H1 (cell line): Measurements from ENCODE around the gene TMEM179B. TPM values are rescaled to one million over a fixed set of nuclear protein-coding genes. Genes with fewer than 3 reads are reported as not detected.

Source experiments
- BACH1 ChIP-seq: IDR thresholded peaks from 2 replicates; pipeline ENCODE4 v1.6.1; 2012; ENCODE audit warnings: low read length, improper control_type of control experiment
- BCL11A ChIP-seq, 2 experiments: IDR thresholded peaks; one replicate each; pipeline ENCODE4 v1.6.1; 2011; ENCODE audit warnings: low read depth in 2 of 2, low read length in 2 of 2, mild to moderate bottlenecking in 2 of 2
- BRCA1 ChIP-seq: IDR thresholded peaks from 2 replicates; pipeline ENCODE4 v1.6.1; 2012; ENCODE audit warnings: low read depth, low read length, improper control_type of control experiment
- CEBPB ChIP-seq: IDR thresholded peaks from 2 replicates; pipeline ENCODE4 v1.6.1; 2012; ENCODE audit warnings: low read depth, low read length
- CHD2 ChIP-seq: IDR thresholded peaks from 2 replicates; pipeline ENCODE4 v1.6.1; 2012; ENCODE audit warnings: low read length, improper control_type of control experiment
- CTBP2 ChIP-seq: IDR thresholded peaks from 2 replicates; pipeline ENCODE4 v1.7.0; 2011; ENCODE audit warnings: borderline replicate concordance, mild to moderate bottlenecking, moderate library complexity, mixed read lengths, low read length; ENCODE audit not compliant: insufficient read depth, insufficient read length
- FOSL1 ChIP-seq: IDR thresholded peaks from 2 replicates; pipeline ENCODE4 v1.6.1; 2011; ENCODE audit warnings: mild to moderate bottlenecking, low read depth, low read length, moderate library complexity; ENCODE audit not compliant: insufficient read depth
- KDM1A ChIP-seq: fragments of 200-600, 300-600 bp; sonication (generic); IDR thresholded peaks from 2 replicates; pipeline ENCODE4 v1.7.1; 2016; ENCODE audit warnings: mild to moderate bottlenecking, low read length, borderline replicate concordance
- MAFK ChIP-seq: IDR thresholded peaks from 2 replicates; pipeline ENCODE4 v1.6.1; 2012; ENCODE audit warnings: low read depth, mild to moderate bottlenecking, improper control_type of control experiment, low read length
- NANOG ChIP-seq: IDR thresholded peaks from 2 replicates; pipeline ENCODE4 v1.6.1; 2011; ENCODE audit warnings: low read length, low read depth, mild to moderate bottlenecking, inconsistent platforms; ENCODE audit not compliant: insufficient read depth, poor library complexity, severe bottlenecking
- POLR2A ChIP-seq, 2 experiments: IDR thresholded peaks; 1 replicate in 1 of 2; 2 replicates in 1 of 2; pipeline ENCODE4 v1.6.1; 2011; ENCODE audit warnings: low read depth in 2 of 2, low read length in 2 of 2, mild to moderate bottlenecking in 2 of 2; ENCODE audit errors: control extremely low read depth in 1 of 2
- RBBP5 ChIP-seq: IDR thresholded peaks from 2 replicates; pipeline ENCODE4 v1.7.1; 2012; ENCODE audit warnings: low read depth, mild to moderate bottlenecking, inconsistent platforms, low read length, moderate library complexity, borderline replicate concordance
- RNF2 ChIP-seq: fragments of 200-900, 300-1000 bp; sonication (generic); IDR thresholded peaks from 2 replicates; pipeline ENCODE4 v1.7.1; 2016; ENCODE audit warnings: borderline replicate concordance, low read depth, mild to moderate bottlenecking, antibody characterized with exemption, low read length; ENCODE audit not compliant: poor library complexity, severe bottlenecking; ENCODE audit errors: missing control alignments
- RXRA ChIP-seq: IDR thresholded peaks from 2 replicates; pipeline ENCODE4 v1.6.1; 2011; ENCODE audit warnings: low read depth, mild to moderate bottlenecking, low read length, moderate library complexity; ENCODE audit not compliant: insufficient read depth
- SIX5 ChIP-seq: IDR thresholded peaks from 2 replicates; pipeline ENCODE4 v1.6.1; 2011; ENCODE audit warnings: mild to moderate bottlenecking, low read depth, low read length
- SP1 ChIP-seq: IDR thresholded peaks from 2 replicates; pipeline ENCODE4 v1.6.1; 2011; ENCODE audit warnings: low read depth, low read length
- SRF ChIP-seq: IDR thresholded peaks from 2 replicates; pipeline ENCODE4 v1.6.1; 2011; ENCODE audit warnings: mild to moderate bottlenecking, low read depth, low read length, moderate library complexity
- SUZ12 ChIP-seq: fragments of 200-600 bp; sonication (generic); IDR thresholded peaks from 2 replicates; pipeline ENCODE4 v1.6.1; 2012; ENCODE audit warnings: mild to moderate bottlenecking, inconsistent platforms, low read length, moderate library complexity, mixed read lengths
- YY1 ChIP-seq: IDR thresholded peaks from 2 replicates; pipeline ENCODE4 v1.6.1; 2011; ENCODE audit warnings: low read depth, mild to moderate bottlenecking, low read length
- polyA plus RNA-seq, 7 experiments: library from polyadenylated mRNA; depleted of rRNA in 3 of 7; stranded (reverse) in 5 of 7; unstranded in 2 of 7; fragments of >200 nt in 5 of 7; fragments of 200-250 nt in 2 of 7; gene quantifications; 1 replicate in 5 of 7; 2 replicates in 1 of 7; 4 replicates in 1 of 7; pipeline versions ENCODE4 v1.2.1 to v1.2.3, GENCODE V29; 2011 to 2013; ENCODE audit warnings: missing spikeins in 2 of 7, mixed read lengths in 2 of 7
- total RNA-seq: library from RNA; stranded (reverse); fragmentation: NEBNext Ultra II Directional; extraction: Animal tissue kit (Norgen Biotek cat#: 25700); gene quantifications from 2 replicates; pipeline ENCODE4 v1.2.1, GENCODE V29; 2021
- TF ChIP-seq, protein P1 (sequence below), 3 experiments: IDR thresholded peaks; 1 replicate in 2 of 3; 2 replicates in 1 of 3; pipeline versions ENCODE4 v1.5.1 to v1.6.1; 2011; ENCODE audit warnings: low read length in 3 of 3, mild to moderate bottlenecking in 3 of 3, inconsistent platforms in 2 of 3, low read depth in 1 of 3, moderate library complexity in 1 of 3; ENCODE audit not compliant: insufficient read depth in 1 of 3; ENCODE audit errors: control extremely low read depth in 1 of 3
- TF ChIP-seq, protein P2 (sequence below): IDR thresholded peaks from 2 replicates; pipeline ENCODE4 v1.6.1; 2011; ENCODE audit warnings: low read depth, mild to moderate bottlenecking, low read length; ENCODE audit not compliant: insufficient read depth

The TMEM179B gene
- total and polyA plus RNA-seq, 2 of the 8 experiments (the other 6 are each of a cell fraction or from before 2014, with no cell fraction given) = 18.6 to 62.2 TPM

DNA sequence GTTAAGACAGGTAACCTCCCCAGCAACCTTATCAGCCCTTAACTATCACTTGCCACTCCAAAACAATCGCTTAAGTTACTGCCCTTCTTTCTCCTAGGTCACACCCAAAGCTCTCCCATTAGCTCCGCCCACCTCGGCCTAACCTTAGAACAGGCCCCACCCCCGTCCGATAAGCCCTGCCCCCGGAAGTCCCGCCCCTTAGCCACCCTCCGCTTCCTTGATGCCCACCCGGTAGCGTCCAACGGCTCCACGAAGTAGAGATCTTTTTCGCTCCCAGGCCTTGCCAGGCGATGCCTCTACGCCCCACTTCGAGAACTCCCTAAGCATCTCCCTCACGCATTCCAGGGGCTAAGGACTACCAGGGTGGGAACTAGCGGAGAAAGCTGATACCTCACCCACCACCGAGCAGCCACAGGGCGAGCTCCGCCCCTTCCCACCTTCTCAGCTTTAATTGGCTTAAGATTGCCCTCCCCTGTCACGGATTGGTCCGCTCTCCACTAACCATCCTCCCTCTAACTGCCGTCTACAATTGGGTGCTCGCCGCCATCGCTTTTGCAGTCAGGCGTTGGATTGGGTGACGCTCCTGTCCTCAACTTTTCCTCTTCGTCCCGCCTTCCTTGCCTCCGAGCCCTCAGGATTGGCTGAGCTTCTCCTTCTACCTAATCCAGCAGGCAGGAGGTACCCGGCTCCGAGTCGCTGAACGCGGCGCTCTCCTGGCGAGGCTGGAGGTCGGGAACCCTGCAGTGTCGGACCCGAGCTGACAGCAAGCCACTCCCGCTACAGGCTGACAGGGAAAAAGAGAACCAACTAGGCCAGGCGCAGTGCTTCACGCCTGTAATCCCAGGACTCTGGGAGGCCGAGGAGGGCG lies 33.2 kb upstream of the TMEM179B start, which contains the start of gene ZBTB3 (continued):
- TF ChIP-seq CTBP2 = peak; percentile 48
- no peak for TF ChIP-seq BACH1
- TF ChIP-seq RNF2 = no peak
- no peak for TF ChIP-seq RXRA
- no peak; the same call in 1 of the 2 replicates for TF ChIP-seq YY1
- TF ChIP-seq SRF = no peak
- TF ChIP-seq, protein P1, sequence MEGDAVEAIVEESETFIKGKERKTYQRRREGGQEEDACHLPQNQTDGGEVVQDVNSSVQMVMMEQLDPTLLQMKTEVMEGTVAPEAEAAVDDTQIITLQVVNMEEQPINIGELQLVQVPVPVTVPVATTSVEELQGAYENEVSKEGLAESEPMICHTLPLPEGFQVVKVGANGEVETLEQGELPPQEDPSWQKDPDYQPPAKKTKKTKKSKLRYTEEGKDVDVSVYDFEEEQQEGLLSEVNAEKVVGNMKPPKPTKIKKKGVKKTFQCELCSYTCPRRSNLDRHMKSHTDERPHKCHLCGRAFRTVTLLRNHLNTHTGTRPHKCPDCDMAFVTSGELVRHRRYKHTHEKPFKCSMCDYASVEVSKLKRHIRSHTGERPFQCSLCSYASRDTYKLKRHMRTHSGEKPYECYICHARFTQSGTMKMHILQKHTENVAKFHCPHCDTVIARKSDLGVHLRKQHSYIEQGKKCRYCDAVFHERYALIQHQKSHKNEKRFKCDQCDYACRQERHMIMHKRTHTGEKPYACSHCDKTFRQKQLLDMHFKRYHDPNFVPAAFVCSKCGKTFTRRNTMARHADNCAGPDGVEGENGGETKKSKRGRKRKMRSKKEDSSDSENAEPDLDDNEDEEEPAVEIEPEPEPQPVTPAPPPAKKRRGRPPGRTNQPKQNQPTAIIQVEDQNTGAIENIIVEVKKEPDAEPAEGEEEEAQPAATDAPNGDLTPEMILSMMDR (IDR thresholded peaks at IDR 0.05; ENCODE audit: control extremely low read depth in 1 of 3, insufficient read depth in 1 of 3, low read depth in 1 of 3, low read length in 3 of 3) = no peak
- no peak for TF ChIP-seq BRCA1
- TF ChIP-seq SP1 = peak; percentile 99
- no peak for TF ChIP-seq RBBP5
- no peak for TF ChIP-seq SIX5
- peak; percentile 92 for TF ChIP-seq CHD2
- no peak for TF ChIP-seq BCL11A (IDR thresholded peaks at IDR 0.05; ENCODE audit: low read depth in 2 of 2, low read length in 2 of 2)
- peak; percentile 37 to 79 for TF ChIP-seq POLR2A (IDR thresholded peaks at IDR 0.05; ENCODE audit: control extremely low read depth in 1 of 2, low read depth in 2 of 2, low read length in 2 of 2)
- no peak for TF ChIP-seq FOSL1
- TF ChIP-seq NANOG = no peak
- TF ChIP-seq CEBPB = no peak
- TF ChIP-seq KDM1A = no peak
- TF ChIP-seq, protein P2, sequence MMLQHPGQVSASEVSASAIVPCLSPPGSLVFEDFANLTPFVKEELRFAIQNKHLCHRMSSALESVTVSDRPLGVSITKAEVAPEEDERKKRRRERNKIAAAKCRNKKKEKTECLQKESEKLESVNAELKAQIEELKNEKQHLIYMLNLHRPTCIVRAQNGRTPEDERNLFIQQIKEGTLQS = no peak
- no peak for TF ChIP-seq MAFK
- no peak for TF ChIP-seq SUZ12
